Measurements from ENCODE around the gene ISG20. TPM values are rescaled to one million over a fixed set of nuclear protein-coding genes. Genes with fewer than 3 reads are reported as not detected.

The ISG20 gene
- total RNA-seq, 1 donor from 2014 or later = 34.9 TPM

DNA sequence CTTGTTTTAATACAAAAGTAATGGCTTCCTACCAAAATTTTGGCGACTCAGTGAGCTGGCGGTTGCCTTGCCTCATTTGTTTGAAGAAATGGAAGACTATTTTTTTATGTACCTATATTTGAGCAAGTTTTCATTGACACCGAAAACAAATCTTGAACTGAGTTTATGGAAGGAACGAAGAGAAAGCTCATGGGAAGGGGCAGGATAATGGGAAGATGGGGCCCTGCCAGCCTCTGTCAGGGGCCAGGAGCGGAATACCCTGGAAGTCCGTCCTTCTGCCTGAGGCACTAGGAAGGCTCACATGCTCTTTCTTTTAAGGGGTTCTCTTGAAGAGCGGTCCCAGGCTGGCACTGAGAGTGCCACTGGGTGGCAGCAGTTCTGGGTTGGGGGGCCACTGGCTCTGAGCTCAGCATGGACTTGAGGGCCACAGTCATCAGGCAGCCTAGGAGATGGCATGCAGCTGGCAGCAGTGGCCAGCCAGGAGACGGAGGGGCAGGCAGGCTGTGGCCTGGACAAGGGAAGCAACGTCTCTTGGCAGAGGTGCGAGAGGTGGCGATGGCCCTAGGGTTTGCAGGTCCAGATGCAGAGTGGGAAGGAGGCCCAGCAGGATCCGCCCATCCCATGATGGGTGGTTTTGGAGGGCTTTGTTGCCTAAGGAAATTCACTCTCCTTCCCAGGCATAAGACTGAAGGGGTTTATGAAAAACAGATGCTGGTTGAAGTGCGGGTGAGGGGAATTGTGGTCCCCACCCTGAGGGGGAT lies 41.6 kb downstream of the ISG20 start:
- intact Hi-C loops (cut with micrococcal nuclease) = no loop called here
- no peak overlapping the region for H3K27ac Mint-ChIP-seq
- H3K9me3 Mint-ChIP-seq = no peaks in the 10 kb centered on the region
- peaks cover 11% of the 10 kb centered on the region for H3K27me3 Mint-ChIP-seq (ENCODE audit: insufficient read depth)
- H3K36me3 Mint-ChIP-seq (ENCODE audit: low read depth) = no peaks in the 10 kb centered on the region
- no peak for DNase-seq (ENCODE audit: low spot score)
- H3K4me1 Mint-ChIP-seq (ENCODE audit: low read depth) = no peaks in the 10 kb centered on the region
- H3K4me3 Mint-ChIP-seq = no peak overlapping the region

DNA sequence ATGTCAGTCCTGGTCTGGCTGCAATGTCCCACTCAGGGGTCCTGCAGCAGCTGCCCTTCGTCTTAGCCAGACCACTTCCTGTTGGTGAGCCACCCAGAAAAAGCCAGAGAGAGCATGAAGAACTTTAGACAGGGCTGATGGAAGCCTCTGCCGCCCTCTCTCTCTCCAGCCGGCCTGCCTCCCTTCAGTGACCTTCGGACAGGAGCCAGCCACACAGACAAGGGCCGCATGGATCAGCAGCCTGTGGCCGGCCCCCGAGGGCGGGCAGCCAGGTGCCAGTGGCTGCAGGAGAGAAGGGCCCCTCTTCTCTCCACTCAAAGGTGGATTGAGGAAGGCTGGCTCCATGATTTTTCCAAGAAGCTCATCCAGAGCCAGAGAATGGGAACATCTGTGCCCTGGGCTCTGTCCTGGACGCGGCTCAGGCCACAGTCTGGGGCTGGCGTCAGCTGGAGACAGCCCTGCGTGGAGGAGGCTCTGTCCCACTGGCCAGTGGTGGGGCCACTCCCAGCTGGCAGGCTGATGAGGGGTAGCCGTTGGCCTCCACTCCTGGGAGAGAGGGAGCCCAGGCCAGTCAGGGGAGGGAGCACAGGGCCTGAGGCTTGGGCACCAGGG lies 42.9 kb downstream of the ISG20 start:
- no peak overlapping the region for H3K27ac Mint-ChIP-seq
- H3K9me3 Mint-ChIP-seq = no peaks in the 10 kb centered on the region
- no peak for DNase-seq (ENCODE audit: low spot score)
- H3K27me3 Mint-ChIP-seq (ENCODE audit: insufficient read depth) = peaks cover 6% of the 10 kb centered on the region
- no peaks in the 10 kb centered on the region for H3K36me3 Mint-ChIP-seq (ENCODE audit: low read depth)
- no peaks in the 10 kb centered on the region for H3K4me1 Mint-ChIP-seq (ENCODE audit: low read depth)
- intact Hi-C loops (cut with micrococcal nuclease) = no loop called here
- no peak overlapping the region for H3K4me3 Mint-ChIP-seq

DNA sequence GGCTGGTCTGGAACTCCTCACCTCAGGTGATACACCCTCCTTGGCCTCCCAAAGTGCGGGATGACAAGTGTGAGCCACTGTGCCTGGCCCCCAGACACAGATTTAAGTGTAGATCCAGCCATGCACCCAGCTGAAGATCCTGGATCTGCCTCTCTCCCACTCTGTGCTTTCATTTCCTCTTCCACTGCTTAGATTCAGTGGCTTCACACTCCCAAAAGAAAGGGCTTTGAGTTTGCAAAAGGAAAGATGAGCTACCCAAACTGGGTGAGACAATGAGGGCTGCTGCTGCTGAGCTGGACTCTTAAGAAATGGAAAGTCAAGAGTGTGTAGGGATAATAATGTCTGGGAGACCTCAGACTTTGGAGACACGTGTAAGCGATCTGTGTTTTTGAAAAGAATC lies 45.5 kb downstream of the ISG20 start:
- H3K36me3 Mint-ChIP-seq (ENCODE audit: low read depth) = no peaks in the 10 kb centered on the region
- H3K27me3 Mint-ChIP-seq (ENCODE audit: insufficient read depth) = no peaks in the 10 kb centered on the region

DNA sequence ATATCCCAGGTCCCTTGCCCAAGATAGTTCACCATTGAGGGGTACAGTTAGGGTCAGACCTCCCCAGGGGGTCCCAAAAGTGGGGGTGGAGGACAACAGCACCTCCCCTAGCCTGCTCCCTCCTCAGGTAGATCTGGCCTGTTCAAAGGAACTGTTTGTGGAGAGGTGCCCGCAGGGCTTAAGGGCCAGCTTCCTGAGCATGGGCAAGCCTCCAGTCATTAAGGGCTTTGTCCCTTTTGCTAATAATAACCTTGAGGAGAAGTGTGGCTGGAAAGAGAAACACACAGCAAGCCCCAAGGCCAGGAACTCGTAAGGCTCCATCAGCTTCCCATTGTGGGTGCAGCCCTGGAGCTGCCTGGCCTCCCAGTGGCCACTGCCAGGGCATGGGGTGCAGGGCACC lies 47.4 kb downstream of the ISG20 start:
- Mint-ChIP-seq H3K9me3 (no peaks in the 10 kb centered on the region), H3K4me1 (ENCODE audit: low read depth) (no peaks in the 10 kb centered on the region), H3K27me3 (ENCODE audit: insufficient read depth) (peaks cover 1% of the 10 kb centered on the region), H3K4me3 (no peak overlapping the region), H3K27ac (no peak overlapping the region), H3K36me3 (ENCODE audit: low read depth) (no peaks in the 10 kb centered on the region)
- DNase-seq (ENCODE audit: low spot score) = no peak
- intact Hi-C loops (cut with micrococcal nuclease) = no loop called here

More for the DNA sequence above, 45.5 kb downstream of the ISG20 start:
- Mint-ChIP-seq H3K27ac (no peak overlapping the region), H3K9me3 (no peaks in the 10 kb centered on the region), H3K4me1 (ENCODE audit: low read depth) (no peaks in the 10 kb centered on the region), H3K4me3 (no peak overlapping the region)
- no peak for DNase-seq (ENCODE audit: low spot score)
- intact Hi-C loops (cut with micrococcal nuclease) = no loop called here

DNA sequence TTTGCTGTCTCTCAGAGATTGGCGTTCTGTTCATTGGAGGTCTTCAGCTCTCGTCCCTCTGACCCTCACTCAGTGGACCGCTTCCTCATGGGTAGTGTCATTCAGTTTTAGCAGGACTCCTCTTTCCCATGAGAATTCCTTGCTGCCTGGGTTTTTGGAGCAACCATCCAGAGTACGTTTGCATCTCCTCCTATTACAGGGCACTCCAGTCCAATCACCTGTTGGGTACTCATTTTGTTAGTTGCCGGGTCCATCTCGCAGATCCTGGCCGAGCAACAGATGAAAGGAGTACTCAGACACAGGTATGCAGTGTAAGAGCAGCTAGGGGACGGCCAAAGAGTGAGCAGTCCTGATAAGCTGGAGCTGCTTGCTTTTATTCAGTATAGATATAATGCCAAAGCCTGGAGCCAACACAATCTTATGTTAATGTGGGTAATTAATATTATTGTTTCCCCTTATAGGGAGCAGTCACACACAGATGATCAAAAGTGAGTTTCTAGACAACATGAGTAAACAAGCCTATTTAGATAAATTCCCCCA lies 49.6 kb downstream of the ISG20 start:
- Mint-ChIP-seq H3K27me3 (ENCODE audit: insufficient read depth) (peaks cover 1% of the 10 kb centered on the region), H3K4me3 (no peak overlapping the region), H3K36me3 (ENCODE audit: low read depth) (no peaks in the 10 kb centered on the region), H3K27ac (no peak overlapping the region), H3K9me3 (no peaks in the 10 kb centered on the region), H3K4me1 (ENCODE audit: low read depth) (no peaks in the 10 kb centered on the region)
- intact Hi-C loops (cut with micrococcal nuclease) = no loop called here
- no peak for DNase-seq (ENCODE audit: low spot score)

DNA sequence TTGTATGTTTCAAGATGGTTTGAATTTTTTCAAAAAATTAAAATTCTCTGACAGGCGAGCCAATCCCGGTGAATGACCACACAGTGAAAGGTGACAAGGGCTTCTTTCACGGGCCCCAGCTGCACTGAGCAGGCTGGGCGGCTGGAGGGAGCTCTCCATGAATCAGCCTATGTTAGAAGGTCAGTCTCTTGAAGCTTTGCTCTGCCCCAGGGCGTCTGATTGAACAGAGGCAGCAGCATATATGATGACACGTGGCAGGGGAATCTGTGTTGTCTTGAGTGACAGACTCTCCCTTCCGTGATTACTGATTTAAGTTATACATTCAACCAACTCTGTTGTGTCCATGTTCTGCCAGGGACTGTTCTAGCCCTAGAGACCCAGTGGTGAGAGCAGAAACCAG lies 51.5 kb downstream of the ISG20 start:
- Mint-ChIP-seq H3K27ac (no peak overlapping the region), H3K9me3 (no peaks in the 10 kb centered on the region), H3K27me3 (ENCODE audit: insufficient read depth) (peaks cover 1% of the 10 kb centered on the region), H3K4me1 (ENCODE audit: low read depth) (no peaks in the 10 kb centered on the region), H3K4me3 (no peak overlapping the region), H3K36me3 (ENCODE audit: low read depth) (no peaks in the 10 kb centered on the region)
- intact Hi-C loops (cut with micrococcal nuclease) = no loop called here
- DNase-seq (ENCODE audit: low spot score) = no peak

DNA sequence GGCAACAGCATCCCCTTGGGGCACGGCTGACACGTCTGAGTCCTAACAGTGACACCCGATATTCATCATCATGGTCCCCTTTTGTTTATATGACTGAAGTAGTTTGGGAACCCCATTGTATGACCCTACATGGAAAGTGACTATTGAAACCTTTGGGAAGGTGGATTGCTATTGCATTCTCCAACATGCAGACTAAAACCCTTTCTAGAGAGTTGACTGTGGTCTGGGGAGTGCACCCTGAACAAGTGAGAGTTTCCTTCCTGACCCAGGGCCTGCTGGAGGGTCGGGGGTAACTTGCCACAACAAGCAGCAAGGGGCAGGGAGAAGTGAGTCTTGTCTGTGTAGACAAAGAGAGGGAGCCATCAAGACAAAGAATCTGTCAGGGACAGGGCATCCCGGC lies 54.4 kb downstream of the ISG20 start:
- Mint-ChIP-seq H3K27me3 (ENCODE audit: insufficient read depth) (peaks cover 6% of the 10 kb centered on the region), H3K27ac (no peak overlapping the region), H3K4me1 (ENCODE audit: low read depth) (no peaks in the 10 kb centered on the region), H3K9me3 (no peaks in the 10 kb centered on the region), H3K4me3 (no peak overlapping the region), H3K36me3 (ENCODE audit: low read depth) (no peaks in the 10 kb centered on the region)
- intact Hi-C loops (cut with micrococcal nuclease) = no loop called here
- DNase-seq (ENCODE audit: low spot score) = no peak

DNA sequence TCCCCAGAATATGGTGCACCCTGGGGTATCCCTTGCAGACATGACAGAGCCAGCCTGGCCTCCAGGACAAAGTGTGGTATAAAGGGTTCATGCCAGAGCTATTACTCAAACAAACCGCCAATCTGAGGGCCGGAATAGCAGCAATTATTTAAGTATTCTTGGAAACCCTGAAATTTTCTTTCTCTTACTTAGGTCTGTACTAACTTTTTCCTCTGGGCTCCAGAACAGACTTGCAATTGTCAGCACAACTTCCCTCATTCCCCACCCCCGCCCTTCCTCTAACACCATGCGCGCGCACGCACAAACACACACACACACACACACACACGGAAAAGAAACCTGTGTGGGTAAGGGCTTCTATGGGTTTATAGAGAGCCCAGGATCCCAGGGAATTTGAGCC lies 56.3 kb downstream of the ISG20 start:
- H3K27me3 Mint-ChIP-seq (ENCODE audit: insufficient read depth) = peaks cover 13% of the 10 kb centered on the region
- DNase-seq (ENCODE audit: low spot score) = no peak
- no peaks in the 10 kb centered on the region for H3K4me1 Mint-ChIP-seq (ENCODE audit: low read depth)
- no peaks in the 10 kb centered on the region for H3K36me3 Mint-ChIP-seq (ENCODE audit: low read depth)
- H3K9me3 Mint-ChIP-seq = no peaks in the 10 kb centered on the region
- H3K4me3 Mint-ChIP-seq = no peak overlapping the region
- no peak overlapping the region for H3K27ac Mint-ChIP-seq
- intact Hi-C loops (cut with micrococcal nuclease) = no loop called here

DNA sequence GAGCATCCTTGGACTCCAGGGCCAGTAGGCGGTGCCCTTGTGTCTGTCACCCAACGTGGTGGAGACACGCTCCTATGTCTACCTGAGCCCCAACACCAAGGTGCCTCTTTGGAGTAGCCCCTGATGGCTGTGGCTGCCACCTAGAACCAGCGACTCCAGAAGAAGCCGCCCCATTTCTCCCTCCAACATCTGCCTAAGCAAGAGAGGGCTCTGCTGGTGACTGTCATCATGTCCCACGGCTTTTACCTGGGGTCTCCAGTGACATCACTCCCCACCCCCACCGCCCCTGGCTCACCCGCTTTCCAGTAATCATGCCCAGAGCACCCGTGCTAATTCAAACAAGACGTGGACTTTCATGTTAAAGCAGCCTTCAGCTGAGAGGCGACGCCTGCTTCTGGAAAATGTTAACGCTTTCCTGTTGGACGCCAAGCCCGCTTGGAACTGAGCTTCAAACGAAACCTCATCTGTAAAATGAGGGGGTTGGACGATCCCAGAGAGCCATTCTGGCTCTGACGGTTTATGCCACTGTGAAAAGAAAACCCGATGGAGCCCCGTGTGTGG lies 57.0 kb downstream of the ISG20 start:
- no peaks in the 10 kb centered on the region for H3K9me3 Mint-ChIP-seq
- H3K27me3 Mint-ChIP-seq (ENCODE audit: insufficient read depth) = peaks cover 13% of the 10 kb centered on the region
- intact Hi-C loops (cut with micrococcal nuclease) = no loop called here
- no peak overlapping the region for H3K4me3 Mint-ChIP-seq
- DNase-seq (ENCODE audit: low spot score) = no peak
- H3K36me3 Mint-ChIP-seq (ENCODE audit: low read depth) = no peaks in the 10 kb centered on the region
- no peaks in the 10 kb centered on the region for H3K4me1 Mint-ChIP-seq (ENCODE audit: low read depth)
- H3K27ac Mint-ChIP-seq = no peak overlapping the region

DNA sequence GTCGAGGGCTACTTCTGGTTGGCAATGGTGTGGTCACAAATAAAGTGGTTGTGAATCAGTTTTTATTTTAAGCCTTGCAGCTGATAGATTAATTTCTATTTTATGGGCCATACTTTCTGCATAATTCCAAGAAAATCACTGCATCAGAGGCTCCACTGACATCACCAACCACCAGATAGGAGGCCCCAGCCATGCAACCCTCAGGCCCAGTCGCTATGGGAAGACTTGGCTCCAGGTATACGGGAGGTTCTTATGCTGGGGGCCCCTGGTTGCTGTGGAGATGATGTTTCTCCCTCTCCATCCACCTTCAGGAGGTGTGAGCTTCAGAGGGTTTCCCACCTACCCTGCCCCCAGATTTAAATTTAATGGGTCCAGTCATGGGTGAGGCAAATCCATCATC lies 57.4 kb downstream of the ISG20 start:
- H3K27me3 Mint-ChIP-seq (ENCODE audit: insufficient read depth) = peaks cover 12% of the 10 kb centered on the region
- intact Hi-C loops (cut with micrococcal nuclease) = no loop called here
- no peaks in the 10 kb centered on the region for H3K9me3 Mint-ChIP-seq
- no peak overlapping the region for H3K27ac Mint-ChIP-seq
- H3K4me3 Mint-ChIP-seq = no peak overlapping the region
- no peak for DNase-seq (ENCODE audit: low spot score)
- H3K36me3 Mint-ChIP-seq (ENCODE audit: low read depth) = no peaks in the 10 kb centered on the region
- no peaks in the 10 kb centered on the region for H3K4me1 Mint-ChIP-seq (ENCODE audit: low read depth)

DNA sequence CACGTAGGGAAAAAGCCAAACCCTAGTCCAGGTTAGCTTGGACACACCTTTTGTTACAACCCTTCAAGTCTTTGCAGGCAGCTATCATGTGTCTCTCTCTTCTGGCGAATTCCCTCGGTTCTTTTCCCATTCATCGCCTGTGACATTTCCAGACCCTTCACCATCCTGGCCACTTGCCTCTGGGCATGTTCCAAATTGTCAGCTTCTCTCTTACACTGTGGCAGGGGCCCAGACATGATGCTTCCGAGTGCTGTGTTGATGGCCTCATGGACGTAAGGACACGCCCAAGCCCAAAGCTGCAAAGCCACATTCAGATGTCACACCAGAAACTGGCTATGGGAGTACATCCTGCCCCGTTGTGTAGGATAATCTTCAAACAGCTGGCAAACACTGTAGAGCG lies 58.5 kb downstream of the ISG20 start:
- intact Hi-C loops (cut with micrococcal nuclease) = no loop called here
- H3K36me3 Mint-ChIP-seq (ENCODE audit: low read depth) = no peaks in the 10 kb centered on the region
- H3K9me3 Mint-ChIP-seq = no peaks in the 10 kb centered on the region
- no peak overlapping the region for H3K27ac Mint-ChIP-seq
- no peaks in the 10 kb centered on the region for H3K4me1 Mint-ChIP-seq (ENCODE audit: low read depth)
- no peak for DNase-seq (ENCODE audit: low spot score)
- peaks cover 12% of the 10 kb centered on the region for H3K27me3 Mint-ChIP-seq (ENCODE audit: insufficient read depth)
- no peak overlapping the region for H3K4me3 Mint-ChIP-seq

DNA sequence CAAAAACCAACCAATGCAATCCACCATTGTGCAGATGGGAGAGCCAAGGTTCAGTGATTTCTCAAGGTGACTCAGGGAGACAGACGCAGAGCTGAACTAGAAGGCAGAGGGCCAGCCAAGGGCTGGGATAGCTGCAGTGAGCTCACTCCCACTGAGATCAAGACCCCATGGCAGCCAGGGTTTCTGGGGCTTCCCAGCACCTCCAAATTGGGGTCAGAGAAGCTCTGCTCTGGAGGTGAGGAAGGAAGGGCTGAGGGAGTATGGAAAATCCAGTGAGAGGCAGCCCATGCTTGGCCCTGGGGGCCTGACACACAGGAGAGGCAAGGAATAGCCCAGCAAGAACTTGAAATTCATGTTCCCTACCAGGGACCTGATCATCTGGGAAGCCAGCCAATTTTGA lies 61.0 kb downstream of the ISG20 start:
- peaks cover 9% of the 10 kb centered on the region for H3K4me1 Mint-ChIP-seq (ENCODE audit: low read depth)
- DNase-seq (ENCODE audit: low spot score) = no peak
- intact Hi-C loops (cut with micrococcal nuclease) = loop anchor here (5.0 kb wide), 1 partner anchor 78 kb away; the partner anchor contains the start of gene AEN

DNA sequence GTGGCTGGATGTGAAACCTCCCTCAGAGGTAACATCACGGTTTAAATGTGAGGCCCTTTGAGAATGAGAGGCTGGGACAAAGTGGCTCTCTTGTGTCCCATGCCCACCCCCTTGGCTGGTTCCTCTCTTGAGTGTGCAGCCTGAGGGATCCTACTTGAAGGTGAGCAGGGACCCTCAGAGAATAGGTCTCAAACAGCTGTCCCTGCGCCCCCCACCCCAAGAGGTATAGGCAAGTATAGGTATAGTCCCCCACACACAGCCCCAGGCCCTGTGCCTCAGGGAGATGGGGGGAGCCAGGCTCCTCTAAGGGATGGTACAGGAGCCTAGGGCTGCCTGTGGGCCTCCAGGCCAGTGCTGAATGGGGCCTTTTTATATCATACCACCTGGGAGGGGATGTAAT lies 61.9 kb downstream of the ISG20 start:
- no peaks in the 10 kb centered on the region for H3K9me3 Mint-ChIP-seq
- peaks cover 12% of the 10 kb centered on the region for H3K4me1 Mint-ChIP-seq (ENCODE audit: low read depth)
- DNase-seq (ENCODE audit: low spot score) = no peak
- H3K4me3 Mint-ChIP-seq = no peak overlapping the region
- H3K27ac Mint-ChIP-seq = no peak overlapping the region
- no peaks in the 10 kb centered on the region for H3K36me3 Mint-ChIP-seq (ENCODE audit: low read depth)
- intact Hi-C loops (cut with micrococcal nuclease) = loop anchor here (5.0 kb wide), 1 partner anchor 78 kb away; the partner anchor contains the start of gene AEN
- H3K27me3 Mint-ChIP-seq (ENCODE audit: insufficient read depth) = peaks cover 39% of the 10 kb centered on the region

More for the DNA sequence above, 61.0 kb downstream of the ISG20 start:
- no peaks in the 10 kb centered on the region for H3K9me3 Mint-ChIP-seq
- H3K36me3 Mint-ChIP-seq (ENCODE audit: low read depth) = no peaks in the 10 kb centered on the region
- no peak overlapping the region for H3K27ac Mint-ChIP-seq
- H3K27me3 Mint-ChIP-seq (ENCODE audit: insufficient read depth) = peaks cover 36% of the 10 kb centered on the region
- H3K4me3 Mint-ChIP-seq = no peak overlapping the region
